Measurements from ENCODE around the gene APC2.
"Not testable (repeated sequence)": the region's sequence is repeated elsewhere in the genome, so short reads cannot be mapped to it uniquely, and the experiment has no call there.

APC2 gene

GRCh38 chr19:1412995-1413800, 36.7 kb upstream of the APC2 start:
- no peak for DNase-seq (ENCODE audit: low spot score)

GRCh38 chr19:1416014-1416841, 33.7 kb upstream of the APC2 start:
- DNase-seq (ENCODE audit: low spot score): no peak

GRCh38 chr19:1417145-1417544, 32.8 kb upstream of the APC2 start:
- DNase-seq (ENCODE audit: low spot score): no peak

GRCh38 chr19:1417681-1418495, 32.0 kb upstream of the APC2 start:
- DNase-seq (ENCODE audit: low spot score): no peak

GRCh38 chr19:1418496-1418775, 31.5 kb upstream of the APC2 start:
- DNase-seq (ENCODE audit: low spot score): no peak

GRCh38 chr19:1418951-1419738, 30.8 kb upstream of the APC2 start:
- DNase-seq (ENCODE audit: low spot score): no peak

- DNase-seq (ENCODE audit: low spot score): not testable (repeated sequence)
Observed at GRCh38 chr19:1420085-1420484, 29.8 kb upstream of the APC2 start.

GRCh38 chr19:1420590-1420989, 29.3 kb upstream of the APC2 start:
- DNase-seq (ENCODE audit: low spot score): no peak

GRCh38 chr19:1421218-1421957, 28.5 kb upstream of the APC2 start:
- no peak for DNase-seq (ENCODE audit: low spot score)

GRCh38 chr19:1421958-1422305, 28.0 kb upstream of the APC2 start:
- DNase-seq (ENCODE audit: low spot score): no peak

- DNase-seq (ENCODE audit: low spot score): no peak
Observed at GRCh38 chr19:1422360-1422759, 27.6 kb upstream of the APC2 start.

GRCh38 chr19:1422943-1423342, 27.0 kb upstream of the APC2 start:
- DNase-seq (ENCODE audit: low spot score): no peak

- DNase-seq (ENCODE audit: low spot score): no peak
Observed at GRCh38 chr19:1423436-1424191, 26.3 kb upstream of the APC2 start.

- peak; percentile 91 for DNase-seq (ENCODE audit: low spot score)
Observed at GRCh38 chr19:1424192-1424955, 25.5 kb upstream of the APC2 start.

- DNase-seq (ENCODE audit: low spot score): no peak
Observed at GRCh38 chr19:1425102-1425837, 24.7 kb upstream of the APC2 start.

GRCh38 chr19:1425902-1426301, 24.0 kb upstream of the APC2 start:
- DNase-seq (ENCODE audit: low spot score): no peak

GRCh38 chr19:1426736-1427135, 23.2 kb upstream of the APC2 start:
- DNase-seq (ENCODE audit: low spot score): no peak

- no peak for DNase-seq (ENCODE audit: low spot score)
Observed at GRCh38 chr19:1427221-1427920, 22.6 kb upstream of the APC2 start.
